ENCODE data around the gene TIMM23. TPM values are rescaled to one million over a fixed set of nuclear protein-coding genes. Genes with fewer than 3 reads are reported as not detected.
A peak's percentile ranks its signal among the peaks of the same experiment; 100 is the strongest.

TIMM23 gene
- total and polyA plus RNA-seq, 2 donors (not counting 1 experiment from before 2014, with no cell fraction given) = 55.0 to 130 TPM

DNA sequence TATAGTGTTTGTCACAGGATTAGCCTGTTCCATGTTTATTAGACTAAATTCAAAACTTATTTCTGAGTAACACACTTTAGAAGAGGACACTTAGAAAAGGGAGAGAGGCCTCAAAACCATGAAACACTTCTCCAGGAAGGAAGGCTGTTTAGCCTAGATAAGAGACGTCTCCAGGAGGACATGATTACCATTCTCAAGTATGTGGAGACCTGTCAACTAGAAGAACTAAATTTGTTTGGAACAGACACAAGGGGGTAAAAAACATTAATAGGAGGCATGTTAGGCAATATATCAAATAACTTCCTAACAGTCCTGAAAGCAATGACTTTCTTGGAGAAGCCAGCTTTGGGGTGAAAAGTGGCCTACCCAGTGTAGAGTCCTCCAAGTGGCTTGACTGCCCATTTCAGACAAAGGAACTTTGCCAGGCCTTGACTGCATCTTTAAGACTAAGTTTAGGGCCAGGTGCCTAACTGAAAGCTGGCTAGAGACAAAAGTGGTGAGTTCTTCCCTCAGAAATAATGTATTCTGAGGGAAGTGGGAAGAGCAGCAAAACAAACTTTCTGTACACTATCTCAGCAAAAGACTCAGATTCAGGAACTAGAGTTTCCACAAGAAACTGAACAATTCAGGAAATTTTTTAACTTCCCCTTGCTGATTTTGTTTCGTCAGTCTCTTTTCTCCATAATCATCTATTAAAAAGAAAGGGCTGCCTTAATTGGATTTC, 46.3 kb downstream of the TIMM23 start:
- no peak overlapping the region for H3K9ac ChIP-seq (ENCODE audit: insufficient read depth, low read length)
- no peak for TF ChIP-seq EZH2 (IDR thresholded peaks at IDR 0.05; ENCODE audit: low read length, missing control alignments)
- TF ChIP-seq, protein P1, sequence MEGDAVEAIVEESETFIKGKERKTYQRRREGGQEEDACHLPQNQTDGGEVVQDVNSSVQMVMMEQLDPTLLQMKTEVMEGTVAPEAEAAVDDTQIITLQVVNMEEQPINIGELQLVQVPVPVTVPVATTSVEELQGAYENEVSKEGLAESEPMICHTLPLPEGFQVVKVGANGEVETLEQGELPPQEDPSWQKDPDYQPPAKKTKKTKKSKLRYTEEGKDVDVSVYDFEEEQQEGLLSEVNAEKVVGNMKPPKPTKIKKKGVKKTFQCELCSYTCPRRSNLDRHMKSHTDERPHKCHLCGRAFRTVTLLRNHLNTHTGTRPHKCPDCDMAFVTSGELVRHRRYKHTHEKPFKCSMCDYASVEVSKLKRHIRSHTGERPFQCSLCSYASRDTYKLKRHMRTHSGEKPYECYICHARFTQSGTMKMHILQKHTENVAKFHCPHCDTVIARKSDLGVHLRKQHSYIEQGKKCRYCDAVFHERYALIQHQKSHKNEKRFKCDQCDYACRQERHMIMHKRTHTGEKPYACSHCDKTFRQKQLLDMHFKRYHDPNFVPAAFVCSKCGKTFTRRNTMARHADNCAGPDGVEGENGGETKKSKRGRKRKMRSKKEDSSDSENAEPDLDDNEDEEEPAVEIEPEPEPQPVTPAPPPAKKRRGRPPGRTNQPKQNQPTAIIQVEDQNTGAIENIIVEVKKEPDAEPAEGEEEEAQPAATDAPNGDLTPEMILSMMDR (conservative IDR thresholded peaks at IDR 0.05 in 1 of 2, IDR thresholded peaks at IDR 0.05 in 1 of 2; ENCODE audit: low read depth in 1 of 2, low read length in 2 of 2) = no peak
- no peak overlapping the region for H3K4me2 ChIP-seq (ENCODE audit: extremely low read depth, insufficient read depth, low read length)
- no peaks in the 10 kb centered on the region for H4K20me1 ChIP-seq (ENCODE audit: control insufficient read depth, extremely low read depth, insufficient read depth, low read length)
- H3K36me3 ChIP-seq (ENCODE audit: control insufficient read depth, insufficient read depth, low read length) = peaks cover 2% of the 10 kb centered on the region
- no peaks in the 10 kb centered on the region for H3K9me3 ChIP-seq (ENCODE audit: control insufficient read depth, insufficient read depth, low read depth, low read length)
- H3K27me3 ChIP-seq (ENCODE audit: control insufficient read depth, insufficient read depth, low read length) = no peaks in the 10 kb centered on the region
- DNase-seq (ENCODE audit: low read depth in 2 of 2) = peak in 1 of 2 donors; percentile 69
- peak overlapping the region; percentile 17 for H3K27ac ChIP-seq (ENCODE audit: insufficient read depth, low read length)
- peaks cover 16% of the 10 kb centered on the region for H3K4me1 ChIP-seq (ENCODE audit: control insufficient read depth, extremely low read depth, insufficient read depth, low read length)
- no peak overlapping the region for H3K4me3 ChIP-seq (replicated peaks in 1 of 4; ENCODE audit: control extremely low read depth in 1 of 4, insufficient read depth in 1 of 4, low read depth in 3 of 4, low read length in 4 of 4)
- no peak overlapping the region for H2AFZ ChIP-seq (ENCODE audit: low read length)
- H3K79me2 ChIP-seq (ENCODE audit: control insufficient read depth, insufficient read depth, low read length) = peaks cover 72% of the 10 kb centered on the region

DNA sequence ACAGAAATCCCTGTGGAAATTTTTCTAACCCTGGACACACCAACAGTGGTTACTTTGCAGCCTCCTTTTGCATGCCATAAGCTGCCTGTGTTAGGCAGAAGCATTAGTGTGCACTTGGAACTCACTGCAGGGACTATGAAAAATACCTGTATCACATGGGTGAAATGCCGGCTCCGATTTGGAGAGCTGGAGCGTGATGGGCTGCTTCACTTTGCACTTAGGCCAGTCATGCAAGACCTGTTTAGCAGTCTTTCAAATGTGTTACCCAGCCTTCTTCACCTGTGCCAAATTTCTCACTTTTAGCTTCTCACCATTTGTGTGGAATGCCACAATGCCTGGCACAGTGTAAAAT, 46.9 kb downstream of the TIMM23 start:
- no peaks in the 10 kb centered on the region for H3K9me3 ChIP-seq (ENCODE audit: control insufficient read depth, insufficient read depth, low read depth, low read length)
- no peak overlapping the region for H3K27ac ChIP-seq (ENCODE audit: insufficient read depth, low read length)
- no peaks in the 10 kb centered on the region for H3K27me3 ChIP-seq (ENCODE audit: control insufficient read depth, insufficient read depth, low read length)
- no peak overlapping the region for H2AFZ ChIP-seq (ENCODE audit: low read length)
- no peaks in the 10 kb centered on the region for H4K20me1 ChIP-seq (ENCODE audit: control insufficient read depth, extremely low read depth, insufficient read depth, low read length)
- H3K9ac ChIP-seq (ENCODE audit: insufficient read depth, low read length) = no peak overlapping the region
- no peak for DNase-seq (ENCODE audit: low read depth in 2 of 2)
- TF ChIP-seq, protein P1 (conservative IDR thresholded peaks at IDR 0.05 in 1 of 2, IDR thresholded peaks at IDR 0.05 in 1 of 2; ENCODE audit: low read depth in 1 of 2, low read length in 2 of 2) = no peak
- TF ChIP-seq EZH2 (IDR thresholded peaks at IDR 0.05; ENCODE audit: low read length, missing control alignments) = no peak
- H3K4me1 ChIP-seq (ENCODE audit: control insufficient read depth, extremely low read depth, insufficient read depth, low read length) = peaks cover 16% of the 10 kb centered on the region
- peaks cover 77% of the 10 kb centered on the region for H3K79me2 ChIP-seq (ENCODE audit: control insufficient read depth, insufficient read depth, low read length)
- no peak overlapping the region for H3K4me2 ChIP-seq (ENCODE audit: extremely low read depth, insufficient read depth, low read length)
- peaks cover 2% of the 10 kb centered on the region for H3K36me3 ChIP-seq (ENCODE audit: control insufficient read depth, insufficient read depth, low read length)
- no peak overlapping the region for H3K4me3 ChIP-seq (replicated peaks in 1 of 4; ENCODE audit: control extremely low read depth in 1 of 4, insufficient read depth in 1 of 4, low read depth in 3 of 4, low read length in 4 of 4)

DNA sequence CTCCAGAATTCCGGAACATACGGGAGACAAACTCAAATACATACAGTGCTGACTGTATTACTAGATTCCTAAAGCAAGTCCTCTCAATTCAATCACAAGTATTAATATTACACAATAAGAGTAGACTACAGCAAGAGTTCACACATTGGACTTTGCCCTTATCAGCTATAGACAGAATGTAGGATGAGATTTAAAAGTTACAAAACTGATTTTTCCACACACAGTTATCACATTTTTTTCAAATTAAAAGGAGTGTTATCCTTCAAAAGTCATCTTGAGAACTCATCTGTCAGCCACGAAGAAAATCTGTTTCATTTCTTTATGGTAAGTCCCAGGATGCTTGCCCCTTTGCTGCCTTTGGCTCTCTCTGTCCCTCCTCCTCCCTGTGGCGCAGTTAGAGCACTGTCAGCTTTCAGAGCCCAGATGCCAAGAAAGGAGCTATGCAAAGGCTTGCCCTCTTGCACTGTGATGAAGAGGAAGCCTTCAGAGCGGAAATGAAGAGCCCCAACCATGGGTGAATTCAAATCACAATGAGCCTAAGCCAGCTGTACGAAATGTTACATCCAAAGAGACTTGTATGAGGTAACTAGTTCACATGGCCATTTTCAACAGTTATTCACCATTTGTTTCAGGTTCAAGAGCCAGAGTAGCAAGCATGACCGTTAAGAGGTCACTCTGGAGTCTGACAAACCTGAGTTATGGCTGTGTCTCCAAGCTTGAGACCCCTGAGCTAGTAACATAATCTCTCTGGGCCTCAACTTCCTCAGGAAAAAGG, 47.5 kb downstream of the TIMM23 start:
- no peak overlapping the region for H2AFZ ChIP-seq (ENCODE audit: low read length)
- H3K79me2 ChIP-seq (ENCODE audit: control insufficient read depth, insufficient read depth, low read length) = peaks cover 82% of the 10 kb centered on the region
- H3K27ac ChIP-seq (ENCODE audit: insufficient read depth, low read length) = peak overlapping the region; percentile 37
- H3K9ac ChIP-seq (ENCODE audit: insufficient read depth, low read length) = no peak overlapping the region
- peaks cover 2% of the 10 kb centered on the region for H3K36me3 ChIP-seq (ENCODE audit: control insufficient read depth, insufficient read depth, low read length)
- no peak for DNase-seq (ENCODE audit: low read depth in 2 of 2)
- H3K27me3 ChIP-seq (ENCODE audit: control insufficient read depth, insufficient read depth, low read length) = no peaks in the 10 kb centered on the region
- H3K4me2 ChIP-seq (ENCODE audit: extremely low read depth, insufficient read depth, low read length) = peak overlapping the region; percentile 33
- no peak overlapping the region for H3K4me3 ChIP-seq (replicated peaks in 1 of 4; ENCODE audit: control extremely low read depth in 1 of 4, insufficient read depth in 1 of 4, low read depth in 3 of 4, low read length in 4 of 4)
- H4K20me1 ChIP-seq (ENCODE audit: control insufficient read depth, extremely low read depth, insufficient read depth, low read length) = no peaks in the 10 kb centered on the region
- H3K4me1 ChIP-seq (ENCODE audit: control insufficient read depth, extremely low read depth, insufficient read depth, low read length) = peaks cover 16% of the 10 kb centered on the region
- no peaks in the 10 kb centered on the region for H3K9me3 ChIP-seq (ENCODE audit: control insufficient read depth, insufficient read depth, low read depth, low read length)
- TF ChIP-seq, protein P1 (conservative IDR thresholded peaks at IDR 0.05 in 1 of 2, IDR thresholded peaks at IDR 0.05 in 1 of 2; ENCODE audit: low read depth in 1 of 2, low read length in 2 of 2) = no peak
- no peak for TF ChIP-seq EZH2 (IDR thresholded peaks at IDR 0.05; ENCODE audit: low read length, missing control alignments)

Measured in fibroblast of lung (primary cell).